Measurements from ENCODE around the gene RGS17. TPM values are rescaled to one million over a fixed set of nuclear protein-coding genes. Genes with fewer than 3 reads are reported as not detected.
A peak's percentile ranks its signal among the peaks of the same experiment; 100 is the strongest.

Gene RGS17
- total RNA-seq, 1 experiment from 2014 or later = 3.2 TPM

GRCh38 chr6:153048631-153049030 is 82.5 kb downstream of the RGS17 start:
- H3K27me3 Mint-ChIP-seq (ENCODE audit: low read depth) = no peaks in the 10 kb centered on the region
- TF ChIP-seq CTCF (conservative IDR thresholded peaks at IDR 0.05) = no peak
- H2BK5ac ChIP-seq (ENCODE audit: insufficient read length, low read length) = no peak overlapping the region
- no peak overlapping the region for H3K4ac ChIP-seq (ENCODE audit: low read depth, low read length)
- H3K27ac Mint-ChIP-seq = peak overlapping the region in 1 of 3 experiments; percentile 7; a peak in 2 of 7 replicates
- no peaks in the 10 kb centered on the region for H4K20me1 ChIP-seq (ENCODE audit: control insufficient read depth, insufficient read depth, insufficient read length)
- no peak for DNase-seq
- H3K4me1 ChIP-seq (ENCODE audit: insufficient read depth, low read length) = no peaks in the 10 kb centered on the region
- no peak overlapping the region for H2BK120ac ChIP-seq (ENCODE audit: low read depth, low read length, poor library complexity, severe bottlenecking)
- no peak overlapping the region for H4K91ac ChIP-seq (ENCODE audit: insufficient read length, low read depth, low read length)
- H2BK15ac ChIP-seq (ENCODE audit: low read depth, low read length) = no peak overlapping the region
- no peak overlapping the region for H2AFZ ChIP-seq (ENCODE audit: low read length)
- H3K4me1 Mint-ChIP-seq = peaks cover 22 to 30% of the 10 kb centered on the region in 2 experiments
- no peak overlapping the region for H4K5ac ChIP-seq (ENCODE audit: insufficient read length, low read depth, low read length)
- no peak overlapping the region for H3K23ac ChIP-seq (ENCODE audit: insufficient read length, low read depth, low read length)
- H3K79me1 ChIP-seq (ENCODE audit: insufficient read depth, low read depth, low read length, poor library complexity, severe bottlenecking) = no peaks in the 10 kb centered on the region
- H3K9me3 Mint-ChIP-seq = peaks cover 5 to 8% of the 10 kb centered on the region in 2 experiments; a peak in 4 of 5 replicates
- no peaks in the 10 kb centered on the region for H3K23me2 ChIP-seq (ENCODE audit: insufficient read length, low read depth, low read length, poor library complexity, severe bottlenecking)
- no peak overlapping the region for H3K56ac ChIP-seq (ENCODE audit: insufficient read length, low read depth, low read length)
- no peaks in the 10 kb centered on the region for H3K27me3 ChIP-seq (ENCODE audit: insufficient read depth, low read length)
- no peak overlapping the region for H3K4me3 Mint-ChIP-seq
- H3K36me3 Mint-ChIP-seq (ENCODE audit: insufficient read depth in 1 of 3, low read depth in 3 of 3) = peaks cover 5 to 27% (median 14%) of the 10 kb centered on the region in 3 experiments; a peak in 5 of 7 replicates
- H3K9me3 ChIP-seq (ENCODE audit: control insufficient read depth, low read depth, low read length) = no peaks in the 10 kb centered on the region
- H4K8ac ChIP-seq (replicated peaks; ENCODE audit: insufficient read length, low read depth, low read length) = no peak overlapping the region
- no peak overlapping the region for H3T11ph ChIP-seq (ENCODE audit: low read length)
- no peak overlapping the region for H2BK12ac ChIP-seq (ENCODE audit: insufficient read length, low read depth, low read length)
- no peak overlapping the region for H3K9ac ChIP-seq (ENCODE audit: extremely low read depth, insufficient read length, low read length)
- H3K27ac ChIP-seq (ENCODE audit: insufficient read length, low read depth, low read length) = no peak overlapping the region
- H2BK20ac ChIP-seq (ENCODE audit: low read depth, low read length, poor library complexity, severe bottlenecking) = no peak overlapping the region
- no peak overlapping the region for H3K18ac ChIP-seq (ENCODE audit: insufficient read length, low read depth, low read length)
- H3K79me2 ChIP-seq (ENCODE audit: insufficient read depth, low read length) = no peaks in the 10 kb centered on the region
- H2AK5ac ChIP-seq (ENCODE audit: insufficient read length, low read length) = no peak overlapping the region
- no CpG with 5 or more reads among the region's 3 CpGs for WGBS (ENCODE audit: extremely low coverage, insufficient read length, low lambda C conversion rate)
- H3K4me2 ChIP-seq (ENCODE audit: insufficient read depth, insufficient read length, low read length) = no peak overlapping the region
- H3K14ac ChIP-seq (ENCODE audit: insufficient read depth, low read length) = no peak overlapping the region
